Testis (tissue), 2 donors: ENCODE measurements around the gene PHF24.
"Not testable (repeated sequence)": the region's sequence is repeated elsewhere in the genome, so short reads cannot be mapped to it uniquely, and the experiment has no call there.

ENCODE experiments used
- POLR2A ChIP-seq: fragments of 450-650 bp; IDR thresholded peaks from one replicate; pipeline ENCODE4 v1.6.1; 2017; ENCODE audit warnings: antibody characterized with exemption, mild to moderate bottlenecking, moderate library complexity
- TF ChIP-seq, protein P1 (sequence below), 3 experiments: fragments of 450-650 bp in 2 of 3; fragments of 200-600 bp in 1 of 3; sonication (generic) in 1 of 3; IDR thresholded peaks; one replicate each; pipeline ENCODE4 v1.5.1; 2016 to 2019; ENCODE audit warnings: antibody characterized with exemption in 3 of 3, mild to moderate bottlenecking in 2 of 3, moderate library complexity in 1 of 3

DNA sequence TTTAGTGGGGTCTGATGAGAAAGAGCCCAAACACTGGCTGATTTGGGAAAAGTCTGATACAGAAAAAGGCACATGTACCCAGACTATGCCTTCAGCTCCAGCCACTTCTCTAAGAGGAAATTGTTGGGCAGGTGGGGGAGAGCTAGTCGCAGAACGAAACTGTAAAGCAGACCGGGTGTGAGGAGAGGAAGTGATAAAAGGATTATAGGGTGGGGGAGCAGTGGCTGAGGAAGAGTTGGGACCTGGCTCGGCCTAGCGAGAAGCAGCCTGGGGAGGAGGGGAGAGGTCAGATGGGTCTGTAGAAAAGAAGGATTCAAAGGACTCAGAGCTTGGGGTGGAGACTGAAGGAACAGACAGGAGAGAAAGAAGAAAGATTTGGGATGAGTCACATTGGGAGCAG, 65.4 kb downstream of the PHF24 start:
- TF ChIP-seq, protein P1, sequence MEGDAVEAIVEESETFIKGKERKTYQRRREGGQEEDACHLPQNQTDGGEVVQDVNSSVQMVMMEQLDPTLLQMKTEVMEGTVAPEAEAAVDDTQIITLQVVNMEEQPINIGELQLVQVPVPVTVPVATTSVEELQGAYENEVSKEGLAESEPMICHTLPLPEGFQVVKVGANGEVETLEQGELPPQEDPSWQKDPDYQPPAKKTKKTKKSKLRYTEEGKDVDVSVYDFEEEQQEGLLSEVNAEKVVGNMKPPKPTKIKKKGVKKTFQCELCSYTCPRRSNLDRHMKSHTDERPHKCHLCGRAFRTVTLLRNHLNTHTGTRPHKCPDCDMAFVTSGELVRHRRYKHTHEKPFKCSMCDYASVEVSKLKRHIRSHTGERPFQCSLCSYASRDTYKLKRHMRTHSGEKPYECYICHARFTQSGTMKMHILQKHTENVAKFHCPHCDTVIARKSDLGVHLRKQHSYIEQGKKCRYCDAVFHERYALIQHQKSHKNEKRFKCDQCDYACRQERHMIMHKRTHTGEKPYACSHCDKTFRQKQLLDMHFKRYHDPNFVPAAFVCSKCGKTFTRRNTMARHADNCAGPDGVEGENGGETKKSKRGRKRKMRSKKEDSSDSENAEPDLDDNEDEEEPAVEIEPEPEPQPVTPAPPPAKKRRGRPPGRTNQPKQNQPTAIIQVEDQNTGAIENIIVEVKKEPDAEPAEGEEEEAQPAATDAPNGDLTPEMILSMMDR (IDR thresholded peaks at IDR 0.05): not testable (repeated sequence)
- not testable (repeated sequence) for TF ChIP-seq POLR2A
